ENCODE data around the gene SCGB1D1. TPM values are rescaled to one million over a fixed set of nuclear protein-coding genes. Genes with fewer than 3 reads are reported as not detected.

Gene SCGB1D1
- total and polyA plus RNA-seq, 2 of the 8 experiments (the other 6 are each of a cell fraction or from before 2014, with no cell fraction given) = not detected

DNA sequence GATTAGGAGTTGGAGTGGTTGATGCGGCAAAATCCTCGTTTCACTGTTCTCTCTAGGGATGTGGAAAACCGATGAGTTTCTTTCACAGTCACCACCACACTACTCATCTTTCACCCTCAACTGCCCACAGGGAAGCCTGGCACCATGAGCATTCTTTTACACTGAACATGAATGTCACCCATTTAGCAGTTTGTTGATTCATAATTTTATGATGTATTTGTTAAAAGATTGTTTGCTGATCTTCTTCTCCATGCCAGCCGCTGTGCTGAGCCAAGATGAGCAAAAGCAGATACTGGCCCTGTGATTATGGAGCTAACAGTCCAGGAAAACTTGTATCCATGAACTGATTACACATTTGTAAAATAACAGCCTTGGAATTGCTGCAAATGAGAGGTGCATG is 48.1 kb downstream of the SCGB1D1 start (continued):
- TF ChIP-seq CHD7 (IDR thresholded peaks at IDR 0.05; ENCODE audit: insufficient replicate concordance, low read length) (no peak), KDM5A (IDR thresholded peaks at IDR 0.05; ENCODE audit: low read length) (no peak), ZNF274 (IDR thresholded peaks at IDR 0.05; ENCODE audit: borderline replicate concordance, extremely low read depth, low read length) (no peak), TEAD4 (IDR thresholded peaks at IDR 0.05; ENCODE audit: low read depth, low read length) (no peak)

Data from H1 (cell line).